Measurements from ENCODE around the gene ZWILCH.

The ZWILCH gene

DNA sequence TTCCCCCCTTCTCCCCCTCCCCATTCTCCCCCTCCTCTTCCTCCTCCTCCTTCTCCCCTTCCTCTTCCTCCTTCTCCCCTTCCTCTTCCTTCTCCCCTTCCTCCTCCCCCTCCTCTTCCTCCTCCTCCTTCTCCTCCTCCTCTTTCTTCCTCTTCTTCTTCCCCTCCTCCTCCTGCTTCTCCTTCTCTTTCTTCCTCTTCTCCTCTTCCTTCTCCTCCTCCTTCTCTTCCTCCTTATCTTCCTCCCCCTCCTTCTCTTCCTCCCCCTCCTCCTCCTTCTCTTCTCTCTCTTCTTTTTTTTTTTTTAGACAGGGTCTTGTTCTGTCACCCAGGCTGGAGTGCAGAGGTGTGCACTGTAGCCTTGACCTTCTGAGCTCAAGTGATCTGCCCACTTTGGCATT is 81.9 kb downstream of the ZWILCH start:
- H3K9me2 ChIP-seq (ENCODE audit: low read depth, low read length): no peaks in the 10 kb centered on the region

DNA sequence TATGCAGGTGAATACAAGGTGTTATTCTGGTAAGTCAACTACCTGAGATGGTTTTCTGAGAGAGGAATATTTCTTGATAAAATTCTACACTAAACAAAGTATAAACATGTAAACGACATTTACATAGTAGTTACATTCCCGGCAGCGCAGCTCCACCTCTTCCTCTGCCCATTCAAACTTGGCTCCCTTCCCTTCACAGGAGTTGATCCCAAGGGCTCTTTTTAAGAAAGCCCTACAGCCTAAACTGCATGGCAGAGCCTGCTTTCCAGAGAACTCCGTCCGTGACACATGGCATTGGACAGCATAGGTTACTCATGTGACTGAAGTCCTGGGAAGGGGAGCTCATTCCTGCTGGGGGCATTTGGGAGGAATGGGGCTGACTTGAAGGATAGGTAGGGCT is 82.6 kb downstream of the ZWILCH start:
- Histone ChIP-seq H3K27me3 (ENCODE audit: insufficient read depth, low read length) (no peaks in the 10 kb centered on the region), H4K20me1 (ENCODE audit: insufficient read depth, low read length) (no peaks in the 10 kb centered on the region), H3K9ac (ENCODE audit: low read length) (no peak overlapping the region)

More for the DNA sequence above, 81.9 kb downstream of the ZWILCH start:
- H4K20me1 ChIP-seq (ENCODE audit: insufficient read depth, low read length): no peaks in the 10 kb centered on the region
- H3K79me2 ChIP-seq (ENCODE audit: insufficient read depth, low read length): no peaks in the 10 kb centered on the region
- H3F3A ChIP-seq (ENCODE audit: insufficient read depth, low read length): no peaks in the 10 kb centered on the region
- H3K4me1 ChIP-seq (ENCODE audit: insufficient read depth, low read length, severe bottlenecking): peaks cover 7% of the 10 kb centered on the region
- no peak overlapping the region for H3K27ac ChIP-seq (ENCODE audit: low read depth, low read length, poor library complexity, severe bottlenecking)
- no peak overlapping the region for H2AFZ ChIP-seq (ENCODE audit: low read length)
- H3K27me3 ChIP-seq (ENCODE audit: insufficient read depth, low read length): no peaks in the 10 kb centered on the region
- no peak overlapping the region for H3K4me3 ChIP-seq (ENCODE audit: low read depth, low read length, poor library complexity, severe bottlenecking)
- no peak overlapping the region for H3K4me2 ChIP-seq (ENCODE audit: low read length)
- TF ChIP-seq, protein P1, sequence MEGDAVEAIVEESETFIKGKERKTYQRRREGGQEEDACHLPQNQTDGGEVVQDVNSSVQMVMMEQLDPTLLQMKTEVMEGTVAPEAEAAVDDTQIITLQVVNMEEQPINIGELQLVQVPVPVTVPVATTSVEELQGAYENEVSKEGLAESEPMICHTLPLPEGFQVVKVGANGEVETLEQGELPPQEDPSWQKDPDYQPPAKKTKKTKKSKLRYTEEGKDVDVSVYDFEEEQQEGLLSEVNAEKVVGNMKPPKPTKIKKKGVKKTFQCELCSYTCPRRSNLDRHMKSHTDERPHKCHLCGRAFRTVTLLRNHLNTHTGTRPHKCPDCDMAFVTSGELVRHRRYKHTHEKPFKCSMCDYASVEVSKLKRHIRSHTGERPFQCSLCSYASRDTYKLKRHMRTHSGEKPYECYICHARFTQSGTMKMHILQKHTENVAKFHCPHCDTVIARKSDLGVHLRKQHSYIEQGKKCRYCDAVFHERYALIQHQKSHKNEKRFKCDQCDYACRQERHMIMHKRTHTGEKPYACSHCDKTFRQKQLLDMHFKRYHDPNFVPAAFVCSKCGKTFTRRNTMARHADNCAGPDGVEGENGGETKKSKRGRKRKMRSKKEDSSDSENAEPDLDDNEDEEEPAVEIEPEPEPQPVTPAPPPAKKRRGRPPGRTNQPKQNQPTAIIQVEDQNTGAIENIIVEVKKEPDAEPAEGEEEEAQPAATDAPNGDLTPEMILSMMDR (IDR thresholded peaks at IDR 0.05; ENCODE audit: low read length): no peak
- TF ChIP-seq EZH2 (IDR thresholded peaks at IDR 0.05; ENCODE audit: borderline replicate concordance, low read length): no peak
- no peaks in the 10 kb centered on the region for H3K36me3 ChIP-seq (ENCODE audit: insufficient read depth, low read length)
- no peaks in the 10 kb centered on the region for H3K9me3 ChIP-seq (ENCODE audit: low read length)
- no peak overlapping the region for H3K9ac ChIP-seq (ENCODE audit: low read length)

DNA sequence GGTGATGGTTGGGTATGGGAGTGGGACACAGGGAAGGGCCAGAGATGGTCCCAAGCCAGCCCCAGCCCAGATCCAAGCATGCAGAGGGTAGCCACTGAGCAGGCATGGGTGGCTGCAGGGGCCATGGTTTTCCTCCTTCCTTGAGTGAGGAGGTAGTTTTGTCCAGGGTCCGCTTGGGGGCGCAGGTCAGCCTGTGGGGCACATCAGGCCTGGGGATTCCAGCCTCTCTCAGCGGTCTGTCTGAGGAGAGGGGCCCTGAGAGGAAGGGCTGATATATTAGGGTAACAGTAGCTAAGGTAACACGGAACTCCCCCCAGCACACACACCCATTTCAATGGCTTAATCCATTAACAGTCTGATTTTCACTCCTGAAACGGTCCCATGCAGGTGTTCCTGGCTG is 83.4 kb downstream of the ZWILCH start:
- H3K27me3 ChIP-seq (ENCODE audit: insufficient read depth, low read length): no peaks in the 10 kb centered on the region
- no peaks in the 10 kb centered on the region for H3F3A ChIP-seq (ENCODE audit: insufficient read depth, low read length)
- no peaks in the 10 kb centered on the region for H3K9me2 ChIP-seq (ENCODE audit: low read depth, low read length)
- no peaks in the 10 kb centered on the region for H3K36me3 ChIP-seq (ENCODE audit: insufficient read depth, low read length)
- H3K27ac ChIP-seq (ENCODE audit: low read depth, low read length, poor library complexity, severe bottlenecking): no peak overlapping the region
- H3K79me2 ChIP-seq (ENCODE audit: insufficient read depth, low read length): no peaks in the 10 kb centered on the region
- H3K9me3 ChIP-seq (ENCODE audit: low read length): no peaks in the 10 kb centered on the region
- no peaks in the 10 kb centered on the region for H4K20me1 ChIP-seq (ENCODE audit: insufficient read depth, low read length)
- H3K9ac ChIP-seq (ENCODE audit: low read length): peak overlapping the region; percentile 57; the same call in 1 of the 2 replicates
- H2AFZ ChIP-seq (ENCODE audit: low read length): peak overlapping the region; percentile 87
- H3K4me1 ChIP-seq (ENCODE audit: insufficient read depth, low read length, severe bottlenecking): peaks cover 7% of the 10 kb centered on the region
- H3K4me2 ChIP-seq (ENCODE audit: low read length): peak overlapping the region; percentile 74
- H3K4me3 ChIP-seq (ENCODE audit: low read depth, low read length, poor library complexity, severe bottlenecking): peak overlapping the region; percentile 58
- TF ChIP-seq EZH2 (IDR thresholded peaks at IDR 0.05; ENCODE audit: borderline replicate concordance, low read length): no peak
- TF ChIP-seq, protein P1 (IDR thresholded peaks at IDR 0.05; ENCODE audit: low read length): peak; percentile 93

More for the DNA sequence above, 82.6 kb downstream of the ZWILCH start:
- Histone ChIP-seq H3K9me2 (ENCODE audit: low read depth, low read length) (no peaks in the 10 kb centered on the region), H3K27ac (ENCODE audit: low read depth, low read length, poor library complexity, severe bottlenecking) (no peak overlapping the region), H2AFZ (ENCODE audit: low read length) (no peak overlapping the region), H3K4me2 (ENCODE audit: low read length) (no peak overlapping the region), H3K36me3 (ENCODE audit: insufficient read depth, low read length) (no peaks in the 10 kb centered on the region), H3F3A (ENCODE audit: insufficient read depth, low read length) (no peaks in the 10 kb centered on the region), H3K9me3 (ENCODE audit: low read length) (no peaks in the 10 kb centered on the region), H3K4me1 (ENCODE audit: insufficient read depth, low read length, severe bottlenecking) (peaks cover 7% of the 10 kb centered on the region), H3K4me3 (ENCODE audit: low read depth, low read length, poor library complexity, severe bottlenecking) (no peak overlapping the region), H3K79me2 (ENCODE audit: insufficient read depth, low read length) (no peaks in the 10 kb centered on the region)
- TF ChIP-seq EZH2 (IDR thresholded peaks at IDR 0.05; ENCODE audit: borderline replicate concordance, low read length): no peak
- TF ChIP-seq, protein P1 (IDR thresholded peaks at IDR 0.05; ENCODE audit: low read length): no peak

Data from OCI-LY1 (cell line).